K562 (cell line): ENCODE measurements around the gene ATP6V0D1. TPM values are rescaled to one million over a fixed set of nuclear protein-coding genes. Genes with fewer than 3 reads are reported as not detected.

Experiments
- ATAC-seq: fragments of 200-7000 bp; cut with Tn5 transposase; 3 replicates; pipeline ENCODE4 v1.9.1; 2020; ENCODE audit warnings: moderate library complexity
- BruUV-seq: library from RNA; stranded (reverse); fragments of 400-500 nt; replicated peaks from 2 replicates; lab custom pipeline; 2021; lab: Mats Ljungman, UMichigan
- CTCF ChIA-PET: fragments of 300-600 bp; formaldehyde crosslinking; extraction: SDS; loops from one replicate; lab custom pipeline; 2021; ENCODE audit warnings: low intra/inter-chr PET ratio; lab: Yijun Ruan, JAX
- POLR2A ChIA-PET: fragments of 300-600, 350-650 bp; sonication (Branson Sonifier 250); formaldehyde crosslinking; extraction: SDS; loops from one replicate; lab custom pipeline; 2021; ENCODE audit warnings: antibody characterized with exemption, inconsistent platforms; lab: Yijun Ruan, JAX
- DNase-seq, 4 experiments: peaks; one replicate each; pipeline versions ENCODE4 v3.0.0 to v3.0.0-alpha.2; 2011 to 2018; ENCODE audit warnings: low spot score in 3 of 4, mixed read lengths in 3 of 4; ENCODE audit errors: extremely low read depth in 1 of 4
- FAIRE-seq: peaks from 2 replicates; lab custom pipeline; 2011; peaks lifted over from hg19 to GRCh38; lab: Jason Lieb, UNC
- H2AFZ ChIP-seq: 2 replicates; pipeline ENCODE4 v1.6.0; 2011; ENCODE audit warnings: low read depth, low read length, control low read depth, inconsistent platforms
- H3K27ac ChIP-seq: fragments of 200-600 bp; 3 replicates; pipeline ENCODE4 v1.8.0; 2011; ENCODE audit warnings: low read depth, mild to moderate bottlenecking, control low read depth, inconsistent platforms, low read length, moderate library complexity, mixed read lengths; ENCODE audit errors: extremely low read depth
- H3K27me3 ChIP-seq, 2 experiments: fragments of 300-600 bp in 1 of 2; 2 replicates in 1 of 2; 3 replicates in 1 of 2; pipeline versions ENCODE4 v1.6.0 to v1.8.0; 2011; ENCODE audit warnings: inconsistent platforms in 2 of 2, low read length in 2 of 2, mild to moderate bottlenecking in 1 of 2, mixed read lengths in 1 of 2, moderate library complexity in 1 of 2; ENCODE audit not compliant: control insufficient read depth in 2 of 2, insufficient read depth in 2 of 2
- H3K36me3 ChIP-seq: fragments of 300-600 bp; 3 replicates; pipeline ENCODE4 v1.8.0; 2011; ENCODE audit warnings: mild to moderate bottlenecking, low read length, inconsistent platforms; ENCODE audit not compliant: control insufficient read depth, insufficient read depth
- H3K4me1 ChIP-seq, 2 experiments: fragments of 200-600 bp in 1 of 2; replicated peaks in 1 of 2; 2 replicates in 1 of 2; 3 replicates in 1 of 2; pipeline versions ENCODE4 v1.5.1 to v1.8.0; 2011; ENCODE audit warnings: inconsistent platforms in 2 of 2, low read length in 2 of 2, mild to moderate bottlenecking in 1 of 2, mixed read lengths in 1 of 2, moderate library complexity in 1 of 2; ENCODE audit not compliant: control insufficient read depth in 2 of 2, insufficient read depth in 2 of 2
- H3K4me2 ChIP-seq: 2 replicates; pipeline ENCODE4 v1.6.1; 2011; ENCODE audit warnings: low read length, control low read depth, inconsistent platforms, mixed read lengths; ENCODE audit not compliant: insufficient read depth
- H3K4me3 ChIP-seq: fragments of 200-600 bp; sonication (generic), shearing (Covaris generic); 2 replicates; pipeline ENCODE4 v1.5.1; 2016; ENCODE audit warnings: control low read depth, inconsistent platforms
- H3K79me2 ChIP-seq: fragments of 200-600 bp; 3 replicates; pipeline ENCODE4 v1.8.0; 2011; ENCODE audit warnings: low read length, inconsistent platforms; ENCODE audit not compliant: control insufficient read depth, insufficient read depth
- H3K9ac ChIP-seq, 2 experiments: 2 replicates each; pipeline versions ENCODE4 v1.6.0 to v1.6.1; 2011; ENCODE audit warnings: low read depth in 2 of 2, low read length in 2 of 2, control low read depth in 1 of 2, inconsistent platforms in 1 of 2, mild to moderate bottlenecking in 1 of 2, mixed read lengths in 1 of 2; ENCODE audit not compliant: insufficient read depth in 1 of 2
- H3K9me1 ChIP-seq: one replicate; pipeline ENCODE4 v1.6.0; 2011; ENCODE audit warnings: inconsistent platforms, mild to moderate bottlenecking, low read length, moderate library complexity; ENCODE audit not compliant: control insufficient read depth, insufficient read depth
- H3K9me3 ChIP-seq: replicated peaks from 2 replicates; pipeline ENCODE4 v1.5.1; 2011; ENCODE audit warnings: low read depth, low read length, inconsistent platforms; ENCODE audit not compliant: control insufficient read depth, insufficient read depth
- H4K20me1 ChIP-seq: replicated peaks from 2 replicates; pipeline ENCODE4 v1.6.1; 2011; ENCODE audit warnings: low read length, inconsistent platforms, mixed read lengths; ENCODE audit not compliant: control insufficient read depth, insufficient read depth
- ARID2 ChIP-seq: fragments of 450-650 bp; IDR thresholded peaks from 2 replicates; pipeline ENCODE4 v1.6.1; 2017; ENCODE audit warnings: antibody characterized with exemption, mild to moderate bottlenecking
- EP400 ChIP-seq: fragments of 450-650 bp; IDR thresholded peaks from 2 replicates; pipeline ENCODE4 v1.6.1; 2017; ENCODE audit warnings: antibody characterized with exemption, mild to moderate bottlenecking, moderate library complexity
- ID3 ChIP-seq, 2 experiments: fragments of 250-450 bp in 1 of 2; fragments of 450-650 bp in 1 of 2; sonication (Bioruptor Pico) in 1 of 2; IDR thresholded peaks; 2 replicates each; pipeline versions ENCODE4 v1.6.1 to v1.8.0; 2016 to 2021; ENCODE audit warnings: mild to moderate bottlenecking in 2 of 2, moderate library complexity in 2 of 2, missing compliant biosample characterization in 1 of 2, missing genetic modification characterization in 1 of 2
- MECOM ChIP-seq: fragments of 250-450 bp; sonication (Bioruptor Pico); IDR thresholded peaks from 2 replicates; pipeline ENCODE4 v1.8.0; 2022; ENCODE audit warnings: inconsistent platforms
- PKNOX1 ChIP-seq: fragments of 450-650 bp; IDR thresholded peaks from 2 replicates; pipeline ENCODE4 v1.6.1; 2016
- TSC22D4 ChIP-seq: fragments of 450-650 bp; IDR thresholded peaks from 2 replicates; pipeline ENCODE4 v1.6.1; 2016; ENCODE audit warnings: missing genetic modification characterization, missing biosample characterization, control low read depth
- ZNF165 ChIP-seq: fragments of 250-450 bp; sonication (Bioruptor Pico); IDR thresholded peaks from 2 replicates; pipeline ENCODE4 v1.4.0; 2020; ENCODE audit warnings: borderline replicate concordance
- ZNF277 ChIP-seq: fragments of 250-450 bp; sonication (Bioruptor Pico); IDR thresholded peaks from 2 replicates; pipeline ENCODE4 v1.8.0; 2022; ENCODE audit warnings: inconsistent platforms, mild to moderate bottlenecking, moderate library complexity, borderline replicate concordance
- WGBS: fragments of 100-300 bp; shearing (Covaris generic); methylation state at CpG from one replicate; pipeline ENCODE4 v1.1.6; 2016; ENCODE audit warnings: low coverage, mixed read lengths; ENCODE audit not compliant: insufficient coverage; ENCODE audit errors: missing lambda C conversion rate; 5-methylcytosine and 5-hydroxymethylcytosine counted together
- in situ Hi-C: fragments of 300-500 bp; cut with MboI; formaldehyde crosslinking; loops from 4 replicates; pipeline ENCODE4 v1.15.0; 2018; ENCODE audit warnings: inconsistent platforms, mixed read lengths
- intact Hi-C: fragments of 100-400 bp; cut with micrococcal nuclease; formaldehyde crosslinking; loops from 2 replicates; pipeline ENCODE4 v1.14.2; 2022
- polyA plus RNA-seq, 8 experiments: library from polyadenylated mRNA; depleted of rRNA in 4 of 8; stranded (reverse) in 5 of 8; unstranded in 3 of 8; fragments of >200 nt; fragmentation: Nextera tagmentation in 2 of 8; fragmentation: Illumina TruSeq in 1 of 8; extraction: Ambion mirVana in 2 of 8; extraction: Trizol in 1 of 8; gene quantifications; 2 replicates each; pipeline versions ENCODE4 v1.2.1 to v1.2.3, GENCODE V29; 2011 to 2014; ENCODE audit warnings: inconsistent platforms in 1 of 8, missing spikeins in 1 of 8
- total RNA-seq, 7 experiments: library from RNA; depleted of rRNA in 6 of 7; stranded (reverse); fragments of >200 nt in 6 of 7; fragmentation: Illumina TruSeq in 2 of 7; extraction: Trizol in 2 of 7; gene quantifications; 2 replicates each; pipeline versions ENCODE4 v1.2.1 to v1.2.3, GENCODE V29; 2011 to 2021; ENCODE audit warnings: low replicate concordance in 1 of 7

Gene ATP6V0D1
- total and polyA plus RNA-seq, 9 of the 15 experiments (the other 6 are each of a cell fraction or from before 2014, with no cell fraction given): 23.2 to 69.7 (median 45.6) TPM

GRCh38 chr16:67404740-67405226 is 76.2 kb downstream of the ATP6V0D1 start (continued):
- TF ChIP-seq ZNF277: no peak
- TF ChIP-seq ZNF165: no peak
- no peak for TF ChIP-seq TSC22D4 (tag)
- no peak for TF ChIP-seq PKNOX1
- TF ChIP-seq ARID2: no peak

- no peak for ATAC-seq
- ChIA-PET POLR2A (interaction anchor here (0.6 kb wide), 1 partner anchor 1709 kb away, joined by 3 read pairs; no protein-coding TSS in a partner anchor), CTCF (no interaction called here)
- no TSS peak for BruUV-seq
- DNase-seq: peak in 2 of 4 experiments; percentile 38
- Histone ChIP-seq H3K27me3 (peaks cover 15 to 47% of the 10 kb centered on the region in 2 experiments), H3K9ac (peak overlapping the region in 1 of 2 experiments; percentile 20; a peak in 1 of 4 replicates), H3K4me1 (peaks cover 0 to 27% of the 10 kb centered on the region in 2 experiments; a peak in 2 of 5 replicates), H3K27ac (no peak overlapping the region), H3K4me3 (no peak overlapping the region), H3K9me1 (no peaks in the 10 kb centered on the region), H3K36me3 (no peaks in the 10 kb centered on the region), H3K9me3 (no peaks in the 10 kb centered on the region), H3K4me2 (no peak overlapping the region), H2AFZ (no peak overlapping the region), H3K79me2 (no peaks in the 10 kb centered on the region), H4K20me1 (0 out of 2 replicates have a peak, but pooled peaks cover 4% of the 10 kb centered on the region)
- no peak for FAIRE-seq
- intact Hi-C loops: loop anchor here (10.0 kb wide), 1 partner anchor 389 kb away; no protein-coding TSS in a partner anchor
- 51% methylated on average over 8 of the region's 12 CpGs for WGBS
- in situ Hi-C loops: loop anchor here (25.0 kb wide), 1 partner anchor 442 kb away; the partner anchor contains the start of gene CES3
- TF ChIP-seq MECOM (CRISPR knock-in tag) (no peak), EP400 (no peak), ID3 (CRISPR knock-in tag; IDR thresholded peaks at IDR 0.05) (no peak), ID3 (tag; IDR thresholded peaks at IDR 0.05) (no peak)
These were observed 76.9 kb downstream of the ATP6V0D1 start for GRCh38 chr16:67403976-67404555.
